ENCODE results near the gene MAPT. TPM values are rescaled to one million over a fixed set of nuclear protein-coding genes. Genes with fewer than 3 reads are reported as not detected.

The MAPT gene
- total RNA-seq (10 to 100 TPM; 48.2 to 83.0 TPM), polyA plus RNA-seq (ENCODE audit: insufficient read length in 2 of 2) (100 to 1,000 TPM; 439 to 446 TPM)
- long read RNA-seq, donor 1, full-length matches to known transcripts = 39 of 129 reads
- long read RNA-seq, donor 1, partial matches to known transcripts = 90 of 129 reads
- long read RNA-seq, donor 1, other reads (novel, unspliced or antisense) = 0 of 129 reads
- long read RNA-seq, donor 2, full-length matches to known transcripts = 5 of 54 reads
- long read RNA-seq, donor 2, partial matches to known transcripts = 49 of 54 reads
- long read RNA-seq, donor 2, other reads (novel, unspliced or antisense) = 0 of 54 reads
- long read RNA-seq, donor 3, full-length matches to known transcripts = 12 of 237 reads
- long read RNA-seq, donor 3, partial matches to known transcripts = 225 of 237 reads
- long read RNA-seq, donor 3, other reads (novel, unspliced or antisense) = 0 of 237 reads
- long read RNA-seq, donor 4 = 0 reads

- H3K27me3 ChIP-seq (ENCODE audit: control insufficient read depth, insufficient read depth, low read length) = peaks cover 31% of the 10 kb centered on the region
- 1% methylated on average over 97 of the region's 97 CpGs for WGBS (ENCODE audit: insufficient coverage)
These were observed at the start of gene MAPT for GRCh38 chr17:45894022-45894784. TSS of gene MAPT (plus strand) at chr17:45894554. CDS start at chr17:45962338, 67,784 bp downstream.

DNA sequence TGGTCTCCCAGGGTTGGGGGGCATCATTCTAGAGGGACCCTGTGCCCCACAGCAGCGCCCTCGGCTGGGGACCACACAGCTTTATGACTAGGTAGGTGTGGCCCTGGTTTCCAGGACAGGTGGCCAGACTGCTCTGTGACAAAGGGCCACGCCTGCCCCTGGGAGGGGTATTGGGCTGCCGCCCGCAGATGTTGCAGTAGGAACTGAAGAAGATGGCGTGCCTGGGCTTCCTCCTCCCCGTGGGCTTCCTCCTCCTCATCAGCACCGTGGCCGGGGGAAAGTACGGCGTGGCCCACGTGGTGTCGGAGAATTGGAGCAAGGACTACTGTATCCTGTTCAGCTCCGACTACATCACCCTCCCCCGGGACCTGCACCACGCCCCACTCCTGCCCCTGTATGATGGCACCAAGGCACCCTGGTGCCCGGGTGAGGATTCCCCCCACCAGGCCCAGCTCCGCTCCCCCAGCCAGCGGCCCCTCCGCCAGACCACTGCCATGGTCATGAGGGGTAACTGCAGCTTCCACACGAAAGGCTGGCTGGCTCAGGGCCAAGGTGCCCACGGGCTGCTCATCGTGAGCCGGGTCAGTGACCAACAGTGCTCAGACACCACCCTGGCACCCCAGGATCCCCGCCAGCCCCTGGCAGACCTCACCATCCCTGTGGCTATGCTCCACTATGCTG is 49.5 kb upstream of the MAPT start, which contains the start of gene SPPL2C:
SPPL2C (plus strand) TSS at position 187 of the 681 bp plus-strand sequence; CDS start at position 213, 26 bp downstream.
- WGBS (ENCODE audit: insufficient coverage) = 89% methylated on average over 22 of the region's 25 CpGs
- no peak within 1 kb of the TSS for H3K4me3 ChIP-seq (ENCODE audit: low read depth, low read length)
- H3K27me3 ChIP-seq (ENCODE audit: control insufficient read depth, insufficient read depth, low read length) = no peaks in the 10 kb centered on the region
- H3K9me3 ChIP-seq (ENCODE audit: control insufficient read depth, insufficient read depth, low read length) = no peaks in the 10 kb centered on the region
- peaks cover 10% of the 10 kb centered on the region for H3K4me1 ChIP-seq (ENCODE audit: control insufficient read depth, insufficient read depth, low read length)
- no peak for DNase-seq (ENCODE audit: low read depth in 4 of 6, low spot score in 6 of 6)
- H3K36me3 ChIP-seq (ENCODE audit: control insufficient read depth, insufficient read depth, low read length) = peaks cover 6% of the 10 kb centered on the region
- no peak within 1 kb of the TSS for H3K27ac ChIP-seq (ENCODE audit: low read depth, low read length)

More at GRCh38 chr17:45894022-45894784, at the start of gene MAPT:
- Histone ChIP-seq H3K4me3 (ENCODE audit: low read depth, low read length) (peak within 1 kb of the TSS; percentile 71), H3K36me3 (ENCODE audit: control insufficient read depth, insufficient read depth, low read length) (no peaks in the 10 kb centered on the region), H3K27ac (ENCODE audit: low read depth, low read length) (peak within 1 kb of the TSS; percentile 71), H3K9me3 (ENCODE audit: control insufficient read depth, insufficient read depth, low read length) (no peaks in the 10 kb centered on the region), H3K4me1 (ENCODE audit: control insufficient read depth, insufficient read depth, low read length) (peaks cover 34% of the 10 kb centered on the region)
- DNase-seq (ENCODE audit: low read depth in 4 of 6, low spot score in 6 of 6) = peak; percentile 87 to 98 (median 89)

DNA sequence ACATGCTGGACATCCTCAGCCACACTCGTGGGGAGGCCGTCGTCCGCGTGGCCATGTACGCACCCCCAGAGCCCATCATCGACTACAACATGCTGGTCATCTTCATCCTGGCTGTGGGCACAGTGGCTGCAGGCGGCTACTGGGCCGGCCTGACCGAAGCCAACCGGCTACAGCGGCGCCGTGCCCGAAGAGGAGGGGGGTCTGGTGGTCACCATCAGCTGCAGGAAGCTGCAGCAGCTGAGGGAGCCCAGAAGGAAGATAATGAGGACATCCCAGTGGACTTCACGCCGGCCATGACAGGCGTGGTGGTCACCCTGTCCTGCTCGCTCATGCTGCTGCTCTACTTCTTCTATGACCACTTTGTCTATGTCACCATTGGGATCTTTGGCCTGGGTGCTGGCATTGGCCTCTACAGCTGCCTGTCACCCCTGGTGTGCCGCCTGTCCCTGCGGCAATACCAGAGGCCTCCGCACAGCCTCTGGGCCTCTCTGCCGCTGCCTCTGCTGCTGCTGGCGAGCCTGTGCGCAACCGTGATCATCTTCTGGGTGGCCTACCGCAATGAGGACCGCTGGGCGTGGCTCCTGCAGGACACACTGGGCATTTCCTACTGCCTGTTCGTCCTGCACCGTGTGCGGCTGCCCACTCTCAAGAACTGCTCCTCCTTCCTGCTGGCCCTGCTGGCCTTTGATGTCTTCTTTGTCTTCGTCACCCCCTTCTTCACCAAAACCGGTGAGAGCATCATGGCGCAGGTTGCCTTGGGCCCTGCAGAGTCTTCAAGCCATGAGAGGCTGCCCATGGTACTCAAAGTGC is 48.8 kb upstream of the MAPT start:
- DNase-seq (ENCODE audit: low read depth in 4 of 6, low spot score in 6 of 6) = no peak
- H3K27ac ChIP-seq (ENCODE audit: low read depth, low read length) = no peak overlapping the region
- peaks cover 6% of the 10 kb centered on the region for H3K36me3 ChIP-seq (ENCODE audit: control insufficient read depth, insufficient read depth, low read length)
- WGBS (ENCODE audit: insufficient coverage) = 92% methylated on average over 35 of the region's 35 CpGs
- no peak overlapping the region for H3K4me3 ChIP-seq (ENCODE audit: low read depth, low read length)
- H3K27me3 ChIP-seq (ENCODE audit: control insufficient read depth, insufficient read depth, low read length) = no peaks in the 10 kb centered on the region
- peaks cover 10% of the 10 kb centered on the region for H3K4me1 ChIP-seq (ENCODE audit: control insufficient read depth, insufficient read depth, low read length)
- H3K9me3 ChIP-seq (ENCODE audit: control insufficient read depth, insufficient read depth, low read length) = no peaks in the 10 kb centered on the region

DNA sequence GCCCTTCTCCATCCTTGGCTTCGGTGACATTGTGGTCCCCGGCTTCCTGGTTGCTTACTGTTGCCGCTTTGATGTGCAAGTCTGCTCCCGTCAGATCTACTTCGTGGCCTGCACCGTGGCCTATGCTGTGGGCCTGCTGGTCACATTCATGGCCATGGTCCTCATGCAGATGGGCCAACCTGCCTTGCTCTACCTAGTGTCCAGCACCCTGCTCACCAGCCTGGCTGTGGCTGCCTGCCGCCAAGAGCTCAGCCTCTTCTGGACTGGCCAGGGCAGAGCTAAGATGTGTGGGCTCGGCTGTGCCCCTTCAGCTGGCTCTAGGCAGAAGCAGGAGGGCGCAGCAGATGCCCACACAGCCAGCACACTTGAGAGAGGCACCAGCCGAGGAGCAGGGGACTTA is 48.1 kb upstream of the MAPT start:
- Histone ChIP-seq H3K4me1 (ENCODE audit: control insufficient read depth, insufficient read depth, low read length) (peaks cover 10% of the 10 kb centered on the region), H3K27me3 (ENCODE audit: control insufficient read depth, insufficient read depth, low read length) (no peaks in the 10 kb centered on the region), H3K36me3 (ENCODE audit: control insufficient read depth, insufficient read depth, low read length) (peaks cover 6% of the 10 kb centered on the region), H3K4me3 (ENCODE audit: low read depth, low read length) (no peak overlapping the region), H3K9me3 (ENCODE audit: control insufficient read depth, insufficient read depth, low read length) (no peaks in the 10 kb centered on the region), H3K27ac (ENCODE audit: low read depth, low read length) (no peak overlapping the region)
- 94% methylated on average over 10 of the region's 10 CpGs for WGBS (ENCODE audit: insufficient coverage)
- DNase-seq (ENCODE audit: low read depth in 4 of 6, low spot score in 6 of 6) = no peak

DNA sequence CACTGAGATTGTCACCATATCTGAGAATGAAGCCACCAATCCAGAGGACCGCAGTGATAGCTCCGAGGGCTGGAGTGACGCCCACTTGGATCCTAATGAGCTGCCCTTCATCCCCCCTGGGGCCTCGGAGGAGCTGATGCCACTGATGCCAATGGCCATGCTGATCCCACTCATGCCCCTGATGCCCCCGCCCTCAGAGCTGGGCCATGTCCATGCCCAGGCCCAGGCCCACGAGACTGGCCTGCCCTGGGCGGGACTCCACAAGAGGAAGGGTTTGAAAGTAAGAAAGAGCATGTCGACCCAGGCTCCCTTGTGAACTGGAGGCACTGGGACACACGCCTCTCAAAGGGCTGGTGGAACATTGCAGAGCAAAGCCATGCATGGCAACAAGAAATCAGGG is 47.7 kb upstream of the MAPT start:
- WGBS (ENCODE audit: insufficient coverage) = 78% methylated on average over 9 of the region's 9 CpGs
- no peak for DNase-seq (ENCODE audit: low read depth in 4 of 6, low spot score in 6 of 6)
- Histone ChIP-seq H3K27me3 (ENCODE audit: control insufficient read depth, insufficient read depth, low read length) (no peaks in the 10 kb centered on the region), H3K9me3 (ENCODE audit: control insufficient read depth, insufficient read depth, low read length) (no peaks in the 10 kb centered on the region), H3K4me3 (ENCODE audit: low read depth, low read length) (no peak overlapping the region), H3K27ac (ENCODE audit: low read depth, low read length) (no peak overlapping the region), H3K36me3 (ENCODE audit: control insufficient read depth, insufficient read depth, low read length) (peaks cover 6% of the 10 kb centered on the region), H3K4me1 (ENCODE audit: control insufficient read depth, insufficient read depth, low read length) (peaks cover 12% of the 10 kb centered on the region)

- Histone ChIP-seq H3K4me3 (ENCODE audit: low read depth, low read length) (no peak overlapping the region), H3K9me3 (ENCODE audit: control insufficient read depth, insufficient read depth, low read length) (no peaks in the 10 kb centered on the region), H3K27me3 (ENCODE audit: control insufficient read depth, insufficient read depth, low read length) (no peaks in the 10 kb centered on the region), H3K4me1 (ENCODE audit: control insufficient read depth, insufficient read depth, low read length) (peaks cover 12% of the 10 kb centered on the region), H3K36me3 (ENCODE audit: control insufficient read depth, insufficient read depth, low read length) (peaks cover 6% of the 10 kb centered on the region), H3K27ac (ENCODE audit: low read depth, low read length) (no peak overlapping the region)
- no peak for DNase-seq (ENCODE audit: low read depth in 4 of 6, low spot score in 6 of 6)
- 92% methylated on average over 4 of the region's 4 CpGs for WGBS (ENCODE audit: insufficient coverage)
These were observed 47.3 kb upstream of the MAPT start for GRCh38 chr17:45847101-45847500.

DNA sequence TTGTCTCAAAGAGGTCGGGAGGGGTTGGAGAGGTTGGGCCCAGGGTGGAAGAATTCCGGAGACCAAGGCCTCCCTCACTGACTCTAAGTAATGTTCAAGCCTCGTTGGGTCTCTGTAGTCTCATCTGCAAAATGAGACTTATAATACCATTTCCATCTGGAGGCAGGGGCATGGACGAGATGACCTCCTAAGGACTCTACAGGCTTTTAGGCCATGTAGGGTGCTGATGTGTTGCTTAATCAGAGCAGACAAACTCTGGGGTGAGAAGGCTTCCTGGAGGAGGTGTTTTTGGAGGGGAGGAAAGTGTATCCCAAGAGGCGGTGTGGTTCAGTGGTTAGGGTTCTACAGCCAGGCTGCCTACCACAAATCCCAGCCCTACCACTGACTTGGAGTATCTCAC is 46.6 kb upstream of the MAPT start:
- Histone ChIP-seq H3K4me3 (ENCODE audit: low read depth, low read length) (no peak overlapping the region), H3K4me1 (ENCODE audit: control insufficient read depth, insufficient read depth, low read length) (peaks cover 12% of the 10 kb centered on the region), H3K27ac (ENCODE audit: low read depth, low read length) (no peak overlapping the region), H3K36me3 (ENCODE audit: control insufficient read depth, insufficient read depth, low read length) (peaks cover 6% of the 10 kb centered on the region), H3K9me3 (ENCODE audit: control insufficient read depth, insufficient read depth, low read length) (no peaks in the 10 kb centered on the region), H3K27me3 (ENCODE audit: control insufficient read depth, insufficient read depth, low read length) (peaks cover 3% of the 10 kb centered on the region)
- WGBS (ENCODE audit: insufficient coverage) = no CpG with 5 or more reads among the region's 5 CpGs
- DNase-seq (ENCODE audit: low read depth in 4 of 6, low spot score in 6 of 6) = no peak

- no peak overlapping the region for H3K4me3 ChIP-seq (ENCODE audit: low read depth, low read length)
- peaks cover 12% of the 10 kb centered on the region for H3K4me1 ChIP-seq (ENCODE audit: control insufficient read depth, insufficient read depth, low read length)
- 89% methylated on average over 9 of the region's 9 CpGs for WGBS (ENCODE audit: insufficient coverage)
- no peaks in the 10 kb centered on the region for H3K9me3 ChIP-seq (ENCODE audit: control insufficient read depth, insufficient read depth, low read length)
- H3K27me3 ChIP-seq (ENCODE audit: control insufficient read depth, insufficient read depth, low read length) = peaks cover 3% of the 10 kb centered on the region
- no peak for DNase-seq (ENCODE audit: low read depth in 4 of 6, low spot score in 6 of 6)
- no peak overlapping the region for H3K27ac ChIP-seq (ENCODE audit: low read depth, low read length)
- H3K36me3 ChIP-seq (ENCODE audit: control insufficient read depth, insufficient read depth, low read length) = peaks cover 6% of the 10 kb centered on the region
These were observed 45.9 kb upstream of the MAPT start for GRCh38 chr17:45848405-45848804.
